GM13976 (cell line): ENCODE data around the gene PEX10.

Experiments
- DNase-seq: peaks from one replicate; pipeline ENCODE4 v3.0.0; 2012; ENCODE audit warnings: low spot score
- in situ Hi-C: fragments of 300-500 bp; cut with MboI; formaldehyde crosslinking; loops from one replicate; pipeline ENCODE4 v1.12.0; 2022; ENCODE audit warnings: low sequenced_read_pairs, mixed read lengths, inconsistent platforms; ENCODE audit not compliant: unreplicated experiment
- TF ChIP-seq, protein P1 (sequence below): IDR thresholded peaks from 2 replicates; pipeline ENCODE4 v1.5.1; 2012; ENCODE audit warnings: borderline replicate concordance, mild to moderate bottlenecking; ENCODE audit not compliant: insufficient read depth; ENCODE audit errors: extremely low read depth, missing control alignments, control extremely low read depth

The PEX10 gene

GRCh38 chr1:2378956-2379732 lies 33.2 kb downstream of the PEX10 start:
- TF ChIP-seq, protein P1, sequence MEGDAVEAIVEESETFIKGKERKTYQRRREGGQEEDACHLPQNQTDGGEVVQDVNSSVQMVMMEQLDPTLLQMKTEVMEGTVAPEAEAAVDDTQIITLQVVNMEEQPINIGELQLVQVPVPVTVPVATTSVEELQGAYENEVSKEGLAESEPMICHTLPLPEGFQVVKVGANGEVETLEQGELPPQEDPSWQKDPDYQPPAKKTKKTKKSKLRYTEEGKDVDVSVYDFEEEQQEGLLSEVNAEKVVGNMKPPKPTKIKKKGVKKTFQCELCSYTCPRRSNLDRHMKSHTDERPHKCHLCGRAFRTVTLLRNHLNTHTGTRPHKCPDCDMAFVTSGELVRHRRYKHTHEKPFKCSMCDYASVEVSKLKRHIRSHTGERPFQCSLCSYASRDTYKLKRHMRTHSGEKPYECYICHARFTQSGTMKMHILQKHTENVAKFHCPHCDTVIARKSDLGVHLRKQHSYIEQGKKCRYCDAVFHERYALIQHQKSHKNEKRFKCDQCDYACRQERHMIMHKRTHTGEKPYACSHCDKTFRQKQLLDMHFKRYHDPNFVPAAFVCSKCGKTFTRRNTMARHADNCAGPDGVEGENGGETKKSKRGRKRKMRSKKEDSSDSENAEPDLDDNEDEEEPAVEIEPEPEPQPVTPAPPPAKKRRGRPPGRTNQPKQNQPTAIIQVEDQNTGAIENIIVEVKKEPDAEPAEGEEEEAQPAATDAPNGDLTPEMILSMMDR: no peak
- in situ Hi-C loops: loop anchor here (5.0 kb wide), 1 partner anchor 187 kb away; the partner anchor contains the start of gene FAAP20
- no peak for DNase-seq

DNA sequence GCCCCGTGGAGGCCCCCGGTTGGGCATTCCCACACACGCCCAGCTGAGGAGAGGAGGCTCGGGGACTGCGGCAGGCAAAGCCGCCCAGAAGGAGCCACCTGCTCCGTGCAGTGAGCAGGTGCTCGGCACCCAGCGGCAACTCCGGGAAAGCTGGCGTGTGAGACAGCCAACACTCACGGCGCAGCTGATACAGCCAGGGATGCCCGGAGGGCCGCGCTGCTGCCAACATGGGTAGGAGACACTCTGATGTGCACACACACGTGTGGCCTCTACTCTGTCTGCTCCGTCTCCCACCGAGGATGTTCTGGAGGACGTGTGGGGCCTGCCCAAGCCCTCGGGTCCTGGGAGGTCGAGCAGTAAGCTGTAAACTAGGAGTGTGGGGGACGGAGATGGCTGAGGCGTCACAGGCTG lies 33.9 kb downstream of the PEX10 start:
- TF ChIP-seq, protein P1: no peak
- DNase-seq: no peak
- in situ Hi-C loops: loop anchor here (5.0 kb wide), 1 partner anchor 186 kb away; the partner anchor contains the start of gene FAAP20

DNA sequence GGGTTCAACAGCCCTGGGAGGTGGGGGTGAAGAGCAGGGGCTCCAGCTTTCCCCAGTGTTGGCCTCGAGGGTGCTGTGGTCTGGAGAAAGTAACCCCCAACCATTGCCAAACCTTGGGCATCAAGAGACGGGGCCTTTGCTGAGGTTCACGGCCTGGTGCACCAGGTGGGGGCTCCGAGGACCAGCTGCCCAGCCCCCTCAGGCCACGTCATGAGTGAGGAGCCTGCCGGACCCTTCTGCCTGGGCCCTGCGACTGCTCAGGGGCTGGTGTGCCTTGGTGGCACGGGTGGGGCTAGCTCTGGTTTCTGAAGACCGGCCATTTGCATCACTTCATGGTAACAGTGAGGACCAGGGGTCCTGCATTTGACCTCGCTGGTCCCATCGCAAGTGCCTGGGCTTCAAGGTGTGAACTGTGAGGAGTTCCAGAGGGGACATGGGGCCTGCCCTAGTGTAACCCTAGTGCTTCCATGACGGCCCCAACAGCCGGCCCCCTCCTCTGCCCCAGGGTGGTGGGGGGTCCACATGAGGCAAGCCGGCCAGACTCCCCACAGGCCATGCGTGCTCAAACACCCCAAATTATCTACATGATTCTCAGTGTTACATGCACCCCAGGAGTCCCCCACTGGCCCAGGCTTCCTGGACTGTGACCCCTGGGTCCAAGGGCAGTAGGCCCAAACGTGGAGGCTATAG lies 34.5 kb downstream of the PEX10 start:
- no peak for DNase-seq
- in situ Hi-C loops: loop anchor here (5.0 kb wide), 1 partner anchor 186 kb away; the partner anchor contains the start of gene FAAP20
- TF ChIP-seq, protein P1: no peak

DNA sequence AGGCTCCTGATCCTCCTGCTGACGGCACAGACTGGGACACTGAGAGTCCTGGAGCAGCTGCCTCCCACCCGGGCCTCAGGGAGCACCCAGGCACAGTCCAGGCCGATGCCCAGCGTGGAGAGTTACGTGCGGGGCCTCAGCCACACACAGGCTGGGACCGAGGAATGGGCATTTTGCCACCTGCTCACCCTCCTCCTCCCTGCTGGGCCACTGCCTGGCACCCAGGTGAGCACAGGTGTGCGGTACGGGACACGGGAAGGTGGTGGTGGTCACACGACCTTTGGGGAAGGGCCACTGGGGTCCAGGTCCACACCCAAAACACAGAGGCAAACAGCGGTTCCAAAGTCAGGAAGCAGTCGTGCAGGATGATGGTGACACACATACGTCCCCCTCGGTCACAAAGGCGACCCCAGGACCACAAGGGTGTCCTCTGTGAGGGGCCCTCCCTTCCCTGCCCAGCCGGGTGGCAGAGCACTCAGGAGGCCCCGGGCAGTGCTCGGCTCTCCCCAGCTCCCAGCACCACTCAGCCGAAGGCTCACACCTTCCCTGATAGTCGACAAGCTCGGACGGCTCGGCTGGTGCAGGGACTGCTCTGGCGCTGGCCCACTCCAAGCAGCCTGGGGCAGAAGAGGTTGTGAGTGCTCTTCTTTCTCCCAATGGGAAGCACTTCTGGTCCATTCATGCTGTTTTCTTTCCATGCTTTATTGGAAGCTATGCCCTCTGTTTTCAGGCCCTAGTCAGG lies 35.3 kb downstream of the PEX10 start:
- no peak for DNase-seq
- TF ChIP-seq, protein P1: no peak
- in situ Hi-C loops: loop anchor here (5.0 kb wide), 1 partner anchor 185 kb away; the partner anchor contains the start of gene FAAP20

- no peak for DNase-seq
- TF ChIP-seq, protein P1: no peak
- in situ Hi-C loops: loop anchor here (5.0 kb wide), 1 partner anchor 184 kb away; the partner anchor contains the start of gene FAAP20
Observed at GRCh38 chr1:2376261-2376741, 36.1 kb downstream of the PEX10 start.

- TF ChIP-seq, protein P1: no peak
- no peak for DNase-seq
- in situ Hi-C loops: loop anchor here (5.0 kb wide), 1 partner anchor 184 kb away; the partner anchor contains the start of gene FAAP20
Observed at GRCh38 chr1:2375923-2376260, 36.5 kb downstream of the PEX10 start.
